GM12878 (cell line): Measurements from ENCODE around the gene CDK13. TPM values are rescaled to one million over a fixed set of nuclear protein-coding genes. Genes with fewer than 3 reads are reported as not detected.

Experiments used
- BRCA1 ChIP-seq: IDR thresholded peaks from 2 replicates; pipeline ENCODE4 v1.6.1; 2011; ENCODE audit warnings: low read depth, low read length, improper control_type of control experiment
- CBFB ChIP-seq: IDR thresholded peaks from 2 replicates; pipeline ENCODE4 v1.6.1; 2016; ENCODE audit warnings: antibody characterized with exemption, low read depth
- CBX5 ChIP-seq: sonication (generic); IDR thresholded peaks from 2 replicates; pipeline ENCODE4 v1.6.1; 2016; ENCODE audit warnings: low read depth, moderate library complexity, mild to moderate bottlenecking, inconsistent platforms
- CUX1 ChIP-seq: IDR thresholded peaks from 2 replicates; pipeline ENCODE4 v1.6.1; 2012; ENCODE audit warnings: improper control_type of control experiment, low read depth, low read length; ENCODE audit not compliant: insufficient replicate concordance
- HCFC1 ChIP-seq: fragments of 150-350 bp; IDR thresholded peaks from 2 replicates; pipeline ENCODE4 v1.6.1; 2014; ENCODE audit warnings: low read length
- MEF2A ChIP-seq: IDR thresholded peaks from 2 replicates; pipeline ENCODE4 v1.6.1; 2011; ENCODE audit warnings: low read depth, mild to moderate bottlenecking, low read length, moderate library complexity; ENCODE audit not compliant: insufficient read depth
- NFYA ChIP-seq: IDR thresholded peaks from 2 replicates; pipeline ENCODE4 v1.6.1; 2011; ENCODE audit warnings: low read depth, mild to moderate bottlenecking, low read length, improper control_type of control experiment, borderline replicate concordance
- PRDM15 ChIP-seq: fragments of 450-650 bp; formaldehyde crosslinking; IDR thresholded peaks from 2 replicates; pipeline ENCODE4 v1.4.0; 2020; ENCODE audit warnings: mild to moderate bottlenecking, moderate library complexity
- RB1 ChIP-seq: fragments of 450-650 bp; formaldehyde crosslinking; IDR thresholded peaks from 2 replicates; pipeline ENCODE4 v1.6.1; 2017; ENCODE audit warnings: mild to moderate bottlenecking, borderline replicate concordance
- RUNX3 ChIP-seq: IDR thresholded peaks from 2 replicates; pipeline ENCODE4 v1.6.1; 2012; ENCODE audit warnings: low read length, inconsistent platforms
- STAT3 ChIP-seq: IDR thresholded peaks from 2 replicates; pipeline ENCODE4 v1.6.1; 2011; ENCODE audit warnings: low read depth, low read length, improper control_type of control experiment
- SUZ12 ChIP-seq: fragments of 200-600 bp; sonication (generic); IDR thresholded peaks from one replicate; pipeline ENCODE4 v1.6.1; 2018; ENCODE audit warnings: antibody characterized with exemption, mild to moderate bottlenecking; ENCODE audit not compliant: unreplicated experiment
- TBL1XR1 ChIP-seq: IDR thresholded peaks from 2 replicates; pipeline ENCODE4 v1.6.1; 2012; ENCODE audit warnings: low read depth, low read length, improper control_type of control experiment
- YBX1 ChIP-seq: fragments of 450-650 bp; IDR thresholded peaks from 2 replicates; pipeline ENCODE4 v1.6.1; 2016; ENCODE audit warnings: antibody characterized with exemption
- YY1 ChIP-seq: IDR thresholded peaks from 2 replicates; pipeline ENCODE4 v1.6.1; 2011; ENCODE audit warnings: low read depth, mild to moderate bottlenecking, low read length
- ZBTB40 ChIP-seq: fragments of 450-650 bp; IDR thresholded peaks from 2 replicates; pipeline ENCODE4 v1.6.1; 2016; ENCODE audit warnings: mild to moderate bottlenecking, moderate library complexity, borderline replicate concordance
- ZNF207 ChIP-seq: fragments of 450-650 bp; IDR thresholded peaks from 2 replicates; pipeline ENCODE4 v1.6.1; 2014; ENCODE audit warnings: antibody characterized with exemption, mild to moderate bottlenecking, borderline replicate concordance
- polyA plus RNA-seq, 11 experiments: library from polyadenylated mRNA; depleted of rRNA in 4 of 11; unstranded in 6 of 11; stranded (reverse) in 5 of 11; fragments of >200 nt; fragmentation: Nextera tagmentation in 4 of 11; fragmentation: Illumina TruSeq in 1 of 11; extraction: Ambion mirVana in 4 of 11; extraction: Trizol in 1 of 11; gene quantifications; 1 replicate in 1 of 11; 2 replicates in 10 of 11; pipeline versions ENCODE4 v1.2.1 to v1.2.3, GENCODE V29; 2011 to 2016; ENCODE audit warnings: inconsistent platforms in 2 of 11, missing spikeins in 2 of 11, low read depth in 1 of 11
- total RNA-seq, 4 experiments: library from RNA; depleted of rRNA in 3 of 4; stranded (reverse); fragments of >200 nt in 3 of 4; fragmentation: Illumina TruSeq in 1 of 4; extraction: Trizol in 1 of 4; gene quantifications; 2 replicates each; pipeline versions ENCODE4 v1.2.1 to v1.2.3, GENCODE V29; 2013 to 2021

The CDK13 gene
- total and polyA plus RNA-seq, 10 of the 15 experiments (the other 5 are each of a cell fraction or from before 2014, with no cell fraction given), result 10.8 to 44.4 (median 28.0) TPM

- no peak; the same call in 1 of the 2 replicates for TF ChIP-seq ZBTB40
- no peak for TF ChIP-seq RUNX3
- no peak for TF ChIP-seq RB1
- TF ChIP-seq YY1, result no peak
- no peak for TF ChIP-seq PRDM15 (CRISPR knock-in tag)
- TF ChIP-seq CBFB, result no peak
- TF ChIP-seq YBX1, result no peak
- no peak for TF ChIP-seq STAT3
- no peak for TF ChIP-seq MEF2A
- 0 out of 2 replicates have a peak, but pooled peaks have one; percentile 15 for TF ChIP-seq CBX5
- TF ChIP-seq ZNF207, result no peak
- TF ChIP-seq CUX1, result no peak
- TF ChIP-seq TBL1XR1, result no peak
- no peak for TF ChIP-seq SUZ12
- no peak for TF ChIP-seq BRCA1
- no peak for TF ChIP-seq NFYA
- no peak for TF ChIP-seq HCFC1
These were observed 593 bp downstream of the CDK13 start (continued) for GRCh38 chr7:39950473-39951225.
